Testis (tissue), 3 donors: ENCODE data around the gene SALL3. TPM values are rescaled to one million over a fixed set of nuclear protein-coding genes. Genes with fewer than 3 reads are reported as not detected.

Experiments
- DNase-seq: peaks from one replicate; pipeline ENCODE4 v3.0.0-alpha.2; 2019
- H3K27ac ChIP-seq, 2 donors: fragments of 200-600 bp; sonication (generic); one replicate each; pipeline ENCODE4 v1.5.1; 2019
- H3K27me3 ChIP-seq: fragments of 200-600 bp; sonication (generic); one replicate; pipeline ENCODE4 v1.5.1; 2019
- H3K36me3 ChIP-seq: fragments of 200-600 bp; sonication (generic); one replicate; pipeline ENCODE4 v1.5.1; 2017; ENCODE audit warnings: low read depth; ENCODE audit errors: missing control alignments
- H3K4me1 ChIP-seq: fragments of 200-600 bp; sonication (generic); one replicate; pipeline ENCODE4 v1.5.1; 2019
- H3K4me3 ChIP-seq, 2 donors: fragments of 200-600 bp; sonication (generic); one replicate each; pipeline ENCODE4 v1.5.1; 2017 to 2019
- H3K9me3 ChIP-seq: fragments of 200-600 bp; sonication (generic); one replicate; pipeline ENCODE4 v1.5.1; 2017
- CTCF ChIP-seq, 3 experiments: fragments of 450-650 bp in 2 of 3; fragments of 200-600 bp in 1 of 3; sonication (generic) in 1 of 3; IDR thresholded peaks; one replicate each; pipeline ENCODE4 v1.5.1; 2016 to 2019; ENCODE audit warnings: antibody characterized with exemption in 3 of 3, mild to moderate bottlenecking in 2 of 3, moderate library complexity in 1 of 3
- POLR2A ChIP-seq: fragments of 450-650 bp; IDR thresholded peaks from one replicate; pipeline ENCODE4 v1.6.1; 2017; ENCODE audit warnings: antibody characterized with exemption, mild to moderate bottlenecking, moderate library complexity
- WGBS, 2 donors: methylation state at CpG; one replicate each; pipeline ENCODE4 v1.1.5; 2018; 5-methylcytosine and 5-hydroxymethylcytosine counted together
- intact Hi-C: fragments of 100-400 bp; cut with DNase I; formaldehyde crosslinking; loops from one replicate; pipeline ENCODE4 v1.15.1; 2023; ENCODE audit warnings: low total_unique reads
- polyA plus RNA-seq: library from polyadenylated mRNA; stranded (reverse); fragments of 350-450 nt; fragmentation: Illumina TruSeq; extraction: RNeasy Lipid Tissue Mini Kit (QIAGEN cat#74804); gene quantifications from one replicate; pipeline ENCODE4 v1.2.3, GENCODE V29; 2014; ENCODE audit warnings: low read depth, low replicate concordance; ENCODE audit not compliant: insufficient read depth
- total RNA-seq, 2 donors: library from RNA; depleted of rRNA; stranded (reverse); fragments of >200 nt; gene quantifications; one replicate each; pipeline ENCODE4 v1.2.3, GENCODE V29; 2016

The SALL3 gene
- total and polyA plus RNA-seq, 3 donors from 2014 or later = 1.9 to 15.2 (median 8.3) TPM

- no peaks in the 10 kb centered on the region for H3K36me3 ChIP-seq
- DNase-seq = no peak
- TF ChIP-seq CTCF (IDR thresholded peaks at IDR 0.05) (no peak), POLR2A (no peak)
- H3K4me3 ChIP-seq = peak overlapping the region in 1 of 2 donors; percentile 6
- no peaks in the 10 kb centered on the region for H3K27me3 ChIP-seq
- H3K27ac ChIP-seq = no peak overlapping the region
- H3K9me3 ChIP-seq = no peaks in the 10 kb centered on the region
- intact Hi-C loops = no loop called here
- WGBS, 2 donors = 82 to 85% methylated on average over 76 to 129 of the region's 129 CpGs
- no peaks in the 10 kb centered on the region for H3K4me1 ChIP-seq
Observed at GRCh38 chr18:78992041-78993011, 12.7 kb downstream of the SALL3 start.

GRCh38 chr18:78993014-78993926 is 13.7 kb downstream of the SALL3 start:
- no peak for DNase-seq
- no peaks in the 10 kb centered on the region for H3K36me3 ChIP-seq
- H3K27ac ChIP-seq = no peak overlapping the region
- WGBS, 2 donors = 73 to 91% methylated on average over 61 to 74 of the region's 90 CpGs
- TF ChIP-seq POLR2A (no peak), CTCF (IDR thresholded peaks at IDR 0.05) (no peak)
- H3K9me3 ChIP-seq = no peaks in the 10 kb centered on the region
- no peaks in the 10 kb centered on the region for H3K4me1 ChIP-seq
- no peak overlapping the region for H3K4me3 ChIP-seq
- intact Hi-C loops = no loop called here
- no peaks in the 10 kb centered on the region for H3K27me3 ChIP-seq

- intact Hi-C loops = no loop called here
- Histone ChIP-seq H3K36me3 (no peaks in the 10 kb centered on the region), H3K4me3 (no peak overlapping the region), H3K9me3 (no peaks in the 10 kb centered on the region), H3K27me3 (no peaks in the 10 kb centered on the region), H3K27ac (no peak overlapping the region), H3K4me1 (no peaks in the 10 kb centered on the region)
- 77 to 78% methylated on average over 14 to 37 of the region's 37 CpGs for WGBS, 2 donors
- TF ChIP-seq POLR2A (no peak), CTCF (IDR thresholded peaks at IDR 0.05) (no peak)
- DNase-seq = no peak
Observed at GRCh38 chr18:78994000-78994399, 14.4 kb downstream of the SALL3 start.

DNA sequence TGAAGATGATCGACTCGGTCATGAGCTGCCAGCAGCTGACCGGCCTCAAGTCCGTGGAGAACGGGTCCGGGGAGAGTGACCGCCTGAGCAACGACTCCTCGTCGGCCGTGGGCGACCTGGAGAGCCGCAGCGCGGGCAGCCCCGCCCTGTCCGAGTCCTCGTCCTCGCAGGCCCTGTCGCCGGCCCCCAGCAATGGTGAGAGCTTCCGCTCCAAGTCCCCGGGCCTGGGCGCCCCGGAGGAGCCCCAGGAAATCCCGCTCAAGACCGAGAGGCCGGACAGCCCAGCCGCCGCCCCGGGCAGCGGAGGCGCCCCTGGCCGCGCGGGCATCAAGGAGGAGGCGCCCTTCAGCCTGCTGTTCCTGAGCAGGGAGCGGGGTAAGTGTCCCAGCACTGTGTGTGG is 14.9 kb downstream of the SALL3 start:
- Histone ChIP-seq H3K9me3 (no peaks in the 10 kb centered on the region), H3K4me3 (no peak overlapping the region), H3K27me3 (no peaks in the 10 kb centered on the region), H3K36me3 (no peaks in the 10 kb centered on the region), H3K27ac (no peak overlapping the region), H3K4me1 (no peaks in the 10 kb centered on the region)
- no peak for DNase-seq
- WGBS, 2 donors = 77% methylated on average over 38 of the region's 38 CpGs; no CpG with 5 or more reads in 1 of the 2 donors
- no peak for TF ChIP-seq POLR2A
- TF ChIP-seq CTCF (IDR thresholded peaks at IDR 0.05) = no peak
- intact Hi-C loops = no loop called here
